GM19023 (cell line): ENCODE data around the gene NR2F1-AS1.

Experiments
- ATAC-seq: cut with Tn5 transposase; IDR thresholded peaks from one replicate; pipeline ENCODE4 v1.9.1; 2021; ENCODE audit warnings: mild to moderate bottlenecking, moderate library complexity; ENCODE audit not compliant: unreplicated experiment

The NR2F1-AS1 gene

GRCh38 chr5:93591323-93591945 lies 10.4 kb upstream of the NR2F1-AS1 start:
- no peak for ATAC-seq

GRCh38 chr5:93590493-93590892 lies 9.5 kb upstream of the NR2F1-AS1 start:
- ATAC-seq = no peak

GRCh38 chr5:93589829-93590215 lies 8.8 kb upstream of the NR2F1-AS1 start:
- no peak for ATAC-seq

GRCh38 chr5:93589152-93589828 lies 8.3 kb upstream of the NR2F1-AS1 start:
- ATAC-seq = no peak

GRCh38 chr5:93588352-93589151 lies 7.5 kb upstream of the NR2F1-AS1 start:
- ATAC-seq = no peak

- ATAC-seq = no peak
Measured at GRCh38 chr5:93587597-93588351, 6.8 kb upstream of the NR2F1-AS1 start.

GRCh38 chr5:93586736-93587596 lies 5.9 kb upstream of the NR2F1-AS1 start:
- no peak for ATAC-seq

- ATAC-seq = no peak
Measured at GRCh38 chr5:93585767-93586385, 4.9 kb upstream of the NR2F1-AS1 start.

- no peak for ATAC-seq
Measured at GRCh38 chr5:93585041-93585766, 4.2 kb upstream of the NR2F1-AS1 start.

- ATAC-seq = no peak
Measured at GRCh38 chr5:93584596-93585040, 3.6 kb upstream of the NR2F1-AS1 start.

GRCh38 chr5:93583768-93584595 lies 3.0 kb upstream of the NR2F1-AS1 start:
- ATAC-seq = peak; percentile 25

GRCh38 chr5:93583439-93583767 lies 2.4 kb upstream of the NR2F1-AS1 start:
- ATAC-seq = no peak

- no peak for ATAC-seq
Measured at GRCh38 chr5:93582677-93583438, 1.8 kb upstream of the NR2F1-AS1 start, which contains the start of gene NR2F1. Gene NR2F1, plus strand, starts transcription at chr5:93583222. Its CDS starts 1,802 bp downstream, at chr5:93585024.

- no peak for ATAC-seq
Measured at GRCh38 chr5:93582167-93582462, 1.1 kb upstream of the NR2F1-AS1 start.

- ATAC-seq = no peak
Measured at GRCh38 chr5:93580063-93580926, 724 bp downstream of the NR2F1-AS1 start.

GRCh38 chr5:93579692-93580062 lies 1.3 kb downstream of the NR2F1-AS1 start:
- no peak for ATAC-seq
